ENCODE results near the gene TBCK.

DNA sequence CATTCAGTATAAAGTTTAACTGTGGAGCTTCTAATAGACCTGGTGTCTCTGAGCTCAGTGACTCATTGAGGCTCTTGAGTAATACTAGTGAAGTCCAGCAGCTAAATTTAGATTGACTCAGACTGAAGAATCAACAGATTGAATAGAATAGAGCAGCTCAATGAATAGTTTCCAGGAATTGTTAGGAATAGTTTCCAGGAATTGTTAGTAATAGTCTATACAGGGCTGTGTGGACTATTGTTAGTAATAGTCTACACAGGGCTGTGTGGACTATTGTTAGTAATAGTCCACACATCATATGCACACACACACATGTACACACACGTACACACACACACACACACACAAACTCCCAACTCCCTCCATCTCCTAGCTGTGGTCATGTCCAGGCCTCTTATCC is 49.6 kb upstream of the TBCK start:
- TF ChIP-seq, protein P1, sequence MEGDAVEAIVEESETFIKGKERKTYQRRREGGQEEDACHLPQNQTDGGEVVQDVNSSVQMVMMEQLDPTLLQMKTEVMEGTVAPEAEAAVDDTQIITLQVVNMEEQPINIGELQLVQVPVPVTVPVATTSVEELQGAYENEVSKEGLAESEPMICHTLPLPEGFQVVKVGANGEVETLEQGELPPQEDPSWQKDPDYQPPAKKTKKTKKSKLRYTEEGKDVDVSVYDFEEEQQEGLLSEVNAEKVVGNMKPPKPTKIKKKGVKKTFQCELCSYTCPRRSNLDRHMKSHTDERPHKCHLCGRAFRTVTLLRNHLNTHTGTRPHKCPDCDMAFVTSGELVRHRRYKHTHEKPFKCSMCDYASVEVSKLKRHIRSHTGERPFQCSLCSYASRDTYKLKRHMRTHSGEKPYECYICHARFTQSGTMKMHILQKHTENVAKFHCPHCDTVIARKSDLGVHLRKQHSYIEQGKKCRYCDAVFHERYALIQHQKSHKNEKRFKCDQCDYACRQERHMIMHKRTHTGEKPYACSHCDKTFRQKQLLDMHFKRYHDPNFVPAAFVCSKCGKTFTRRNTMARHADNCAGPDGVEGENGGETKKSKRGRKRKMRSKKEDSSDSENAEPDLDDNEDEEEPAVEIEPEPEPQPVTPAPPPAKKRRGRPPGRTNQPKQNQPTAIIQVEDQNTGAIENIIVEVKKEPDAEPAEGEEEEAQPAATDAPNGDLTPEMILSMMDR (IDR thresholded peaks at IDR 0.05), result no peak
- TF ChIP-seq POLR2A (IDR thresholded peaks at IDR 0.05), result no peak
